Right renal pelvis (tissue), 4 donors: ENCODE data around the gene RAB1A. TPM values are rescaled to one million over a fixed set of nuclear protein-coding genes. Genes with fewer than 3 reads are reported as not detected.
"Not testable (repeated sequence)": the region's sequence is repeated elsewhere in the genome, so short reads cannot be mapped to it uniquely, and the experiment has no call there.

Experiments used
- DNase-seq, 4 donors: peaks; one replicate each; pipeline ENCODE4 v3.0.0-alpha.2; 2013; ENCODE audit warnings: low read depth in 4 of 4, low spot score in 3 of 4, missing footprints in 1 of 4
- polyA plus RNA-seq, 4 donors: library from polyadenylated mRNA; unstranded; fragments of 120-200 nt; gene quantifications; one replicate each; pipeline ENCODE4 v1.2.1, GENCODE V29; 2013; ENCODE audit not compliant: insufficient read length in 4 of 4

RAB1A gene
- polyA plus RNA-seq = 100 to 1,000 TPM; 254 to 277 (median 274) TPM

DNA sequence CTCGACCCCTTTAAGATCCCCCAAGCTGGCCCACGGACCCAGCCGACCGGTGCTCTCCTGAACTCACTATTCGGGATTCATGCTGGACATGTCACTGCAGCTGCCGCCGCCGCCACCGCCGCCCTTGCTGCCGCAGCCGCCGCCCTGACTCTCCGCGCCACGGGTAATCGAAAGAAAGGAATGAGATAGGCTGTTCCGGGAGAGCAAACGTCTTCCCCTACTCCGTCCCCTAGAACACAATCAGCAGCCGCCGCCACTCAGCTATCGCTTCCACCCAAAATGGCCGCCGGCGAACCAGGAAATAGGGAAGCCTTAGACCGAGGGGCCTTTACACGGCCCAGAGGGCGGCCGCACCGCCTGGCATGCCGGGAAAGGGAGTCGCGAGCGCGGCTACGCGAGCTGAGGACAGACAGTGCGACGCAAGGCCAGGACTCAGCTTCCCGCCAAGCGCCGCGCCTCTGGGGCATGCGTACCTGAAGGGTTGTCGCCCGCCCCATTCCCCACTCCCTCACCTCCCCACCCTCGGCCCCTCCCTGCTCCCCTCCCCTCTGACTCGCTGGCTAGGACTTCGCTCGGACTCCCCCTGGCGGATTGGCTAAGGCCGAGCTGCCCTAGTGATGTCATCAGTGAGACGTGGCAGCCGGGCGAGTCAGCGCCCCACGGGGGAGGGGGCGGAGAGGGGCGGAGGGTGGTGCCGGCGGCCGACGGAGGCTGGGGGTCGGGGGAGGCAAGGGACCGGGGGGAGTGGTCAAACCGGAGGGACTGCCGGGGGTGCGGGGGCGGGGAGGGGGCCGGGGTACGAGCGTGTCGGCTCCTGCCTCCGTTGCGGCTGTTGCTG is at the start of gene RAB1A:
RAB1A (minus strand) TSS at position 281 of the 838 bp plus-strand sequence; CDS start at position 90, 191 bp downstream.
- peak; percentile 96 to 99 (median 98) for DNase-seq

DNA sequence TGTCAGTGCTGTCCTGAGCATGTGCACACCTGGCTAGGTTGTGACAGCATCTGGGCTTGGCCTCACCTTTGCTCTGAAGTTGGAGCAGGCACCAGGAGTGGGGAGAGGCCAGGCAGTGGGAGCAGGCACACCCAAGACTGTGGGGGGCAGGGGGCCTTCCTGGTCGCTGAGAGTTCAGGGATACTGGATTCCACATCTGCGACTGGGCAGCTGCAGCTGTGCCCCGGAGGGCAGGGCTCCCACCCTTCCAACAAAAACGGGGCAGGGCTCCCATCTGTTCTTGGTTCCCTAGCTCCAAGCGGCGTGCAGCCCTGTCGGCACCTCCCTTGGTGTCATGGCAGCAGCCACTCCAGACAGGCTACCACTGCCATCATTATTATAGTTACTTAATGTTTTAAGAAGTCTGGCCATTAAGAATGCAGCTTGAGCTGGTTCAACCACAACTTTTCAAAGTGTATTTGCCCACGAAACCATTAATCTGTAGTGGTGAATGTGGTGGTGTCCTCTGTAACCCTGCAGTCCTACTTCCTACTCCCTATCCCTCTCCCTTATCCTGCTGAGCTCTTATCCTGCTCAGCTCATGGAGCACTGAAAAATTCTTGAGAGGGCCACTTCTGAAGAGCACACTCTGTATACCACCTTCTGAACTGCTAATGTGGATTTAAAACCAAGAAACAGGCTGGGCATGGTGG is 48.0 kb upstream of the RAB1A start:
- DNase-seq = no peak

DNA sequence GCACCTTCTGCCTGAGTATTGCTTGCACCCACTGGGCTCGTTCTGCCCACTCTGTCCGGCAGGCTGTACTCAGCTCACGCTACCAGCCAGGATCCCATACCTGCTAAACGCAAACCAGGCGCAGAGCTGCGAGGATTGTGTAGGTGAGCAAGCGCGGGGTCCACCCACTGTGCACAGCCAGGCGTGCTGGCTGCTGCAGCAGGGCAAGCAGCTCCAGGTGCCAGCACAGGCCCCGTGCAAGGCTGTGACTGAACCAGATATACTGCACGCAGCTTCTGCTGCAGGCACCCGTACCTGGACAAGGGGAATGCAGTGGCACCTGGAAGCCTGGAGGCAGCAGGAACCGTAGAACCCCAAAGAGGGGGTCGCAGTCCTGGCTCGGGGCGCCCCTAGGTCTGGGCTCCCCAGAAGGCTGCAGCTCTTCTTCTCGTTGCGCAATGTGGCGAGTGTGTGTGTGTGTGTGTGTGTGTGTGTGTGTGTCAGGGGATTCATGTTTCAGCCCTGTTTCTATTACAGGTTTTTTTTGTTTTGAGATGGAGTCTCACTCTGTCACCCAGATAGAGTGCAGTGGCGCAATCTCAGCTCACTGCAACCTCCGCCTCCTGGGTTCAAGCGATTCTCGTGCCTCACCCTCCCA is 46.1 kb upstream of the RAB1A start:
- no peak for DNase-seq

DNA sequence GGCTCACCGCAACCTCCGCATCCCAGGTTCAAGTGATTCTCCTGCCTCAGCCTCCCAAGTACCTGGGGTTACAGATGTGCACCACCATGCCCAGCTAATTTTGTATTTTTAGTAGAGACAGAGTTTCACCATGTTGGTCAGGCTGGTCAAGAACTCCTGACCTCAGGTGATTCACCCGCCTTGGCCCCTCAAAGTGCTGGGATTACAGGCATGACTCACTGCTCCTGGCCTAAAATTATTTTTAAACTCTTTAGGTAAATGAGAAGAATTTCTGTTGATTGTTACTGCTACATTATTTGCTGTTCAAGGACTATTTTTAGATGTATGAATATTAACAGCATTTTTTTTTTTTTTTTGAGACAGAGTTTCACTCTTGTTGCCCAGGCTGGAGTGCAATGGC is 44.1 kb upstream of the RAB1A start:
- DNase-seq = not testable (repeated sequence)

DNA sequence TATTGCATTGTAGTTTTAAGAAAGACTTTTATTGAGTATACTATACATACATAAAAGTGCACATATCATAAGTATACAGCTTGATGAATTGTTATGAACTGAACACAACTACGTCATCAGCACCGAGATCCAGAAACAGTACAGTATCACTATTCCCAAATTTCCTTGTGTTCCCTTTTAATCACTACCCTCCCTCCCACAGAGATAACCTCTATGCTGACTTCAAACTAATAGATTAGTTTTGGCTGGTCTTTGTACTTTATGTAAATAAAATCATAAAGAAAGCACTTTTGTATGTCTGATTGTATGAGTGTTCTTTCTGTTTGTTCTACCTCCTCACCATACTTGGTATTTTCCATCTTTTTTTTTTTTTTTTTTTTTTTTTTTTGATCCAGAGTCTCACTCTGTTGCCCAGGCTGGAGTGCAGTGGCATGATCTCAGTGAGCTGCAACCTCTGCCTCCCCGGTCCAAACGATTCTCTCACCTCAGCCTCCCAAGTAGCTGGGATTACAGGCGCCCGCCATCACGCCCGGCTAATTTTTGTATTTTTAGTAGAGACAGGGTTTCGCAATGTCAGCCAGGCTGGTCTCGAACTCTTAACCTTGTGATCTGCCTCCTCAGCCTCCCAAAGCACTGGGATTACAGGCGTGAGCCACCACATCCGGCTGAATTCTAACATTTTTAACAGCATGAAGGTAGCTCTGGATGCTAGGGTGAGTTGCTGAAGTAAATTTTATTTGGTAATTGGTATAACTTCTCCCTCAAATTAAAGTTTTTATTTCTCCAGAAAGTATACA is 43.3 kb upstream of the RAB1A start:
- DNase-seq = no peak

DNA sequence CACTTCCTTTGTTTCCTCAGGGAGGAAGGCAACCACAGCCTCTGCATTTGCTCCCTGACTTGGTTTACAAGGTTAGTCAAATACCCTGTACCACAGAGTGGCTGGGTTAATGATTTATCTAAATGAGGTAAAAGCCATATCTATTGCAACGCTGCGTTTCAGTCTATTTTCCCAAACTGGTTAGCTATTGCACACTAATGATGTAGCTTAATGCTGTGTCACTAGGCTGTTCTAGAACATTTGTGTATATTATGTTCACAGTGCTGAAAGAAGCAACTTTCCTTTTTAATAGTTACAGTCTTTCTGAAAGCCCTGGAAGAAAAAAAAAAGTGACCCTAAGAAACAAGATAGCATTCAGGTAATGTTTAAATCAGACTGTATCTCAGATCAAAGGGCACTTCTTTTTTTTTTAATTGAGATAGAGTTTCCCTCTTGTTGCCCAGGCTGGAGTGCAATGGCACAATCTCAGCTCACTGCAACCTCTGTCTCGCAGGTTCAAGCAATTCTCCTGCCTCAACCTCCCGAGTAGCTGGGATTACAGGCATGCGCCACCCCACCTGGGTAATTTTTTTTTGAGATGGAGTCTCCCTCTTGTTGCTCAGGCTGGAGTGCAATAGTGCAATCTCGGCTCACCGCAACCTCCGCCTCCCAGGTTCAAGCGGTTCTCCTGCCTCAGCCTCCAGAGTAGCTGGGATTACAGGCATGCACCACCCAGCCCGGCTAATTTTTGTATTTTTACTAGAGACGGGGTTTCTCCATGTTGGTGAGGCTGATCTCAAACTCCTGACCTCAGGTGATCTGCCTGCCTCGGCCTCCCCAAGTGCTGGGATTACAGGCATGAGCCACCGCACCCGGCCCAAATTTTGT is 40.9 kb upstream of the RAB1A start:
- peak; percentile 21 to 47 (median 37) for DNase-seq

DNA sequence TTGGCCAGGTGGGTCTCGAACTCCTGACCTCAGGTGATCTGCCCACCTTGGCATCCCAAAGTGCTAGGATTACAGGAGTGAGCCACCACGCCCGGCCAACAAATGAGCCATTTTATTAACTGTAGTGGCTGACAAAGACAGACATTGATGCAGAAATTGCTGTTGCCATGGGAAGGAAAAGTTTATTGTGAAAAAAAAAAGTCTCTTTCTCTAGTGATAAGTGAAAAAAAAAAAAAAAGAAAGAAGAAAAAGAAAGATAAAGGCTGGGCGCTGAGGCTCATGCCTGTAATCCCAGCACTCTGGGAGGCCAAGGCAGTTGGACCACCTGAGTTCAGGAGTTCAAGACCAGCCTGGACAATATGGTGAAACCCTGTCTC is 39.8 kb upstream of the RAB1A start:
- DNase-seq = no peak

DNA sequence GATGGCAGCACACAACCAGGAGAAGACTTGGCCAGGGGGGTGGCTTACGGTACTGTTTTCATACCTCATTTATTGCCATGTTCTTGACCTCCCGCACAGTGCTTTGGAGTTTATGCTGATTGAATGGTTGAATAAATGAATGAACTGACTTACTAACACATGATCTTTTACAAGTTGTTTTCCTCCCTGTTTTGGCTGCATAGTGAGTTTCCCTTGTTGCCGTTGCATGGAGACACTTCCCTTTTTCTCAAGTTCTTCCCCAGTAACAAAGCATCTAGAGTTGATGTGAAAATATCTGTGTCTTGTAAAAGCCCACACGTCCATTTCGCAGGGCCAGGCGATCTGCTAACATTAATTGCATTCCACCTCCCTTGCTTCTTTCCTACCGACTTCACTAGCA is 35.7 kb upstream of the RAB1A start:
- DNase-seq = no peak

DNA sequence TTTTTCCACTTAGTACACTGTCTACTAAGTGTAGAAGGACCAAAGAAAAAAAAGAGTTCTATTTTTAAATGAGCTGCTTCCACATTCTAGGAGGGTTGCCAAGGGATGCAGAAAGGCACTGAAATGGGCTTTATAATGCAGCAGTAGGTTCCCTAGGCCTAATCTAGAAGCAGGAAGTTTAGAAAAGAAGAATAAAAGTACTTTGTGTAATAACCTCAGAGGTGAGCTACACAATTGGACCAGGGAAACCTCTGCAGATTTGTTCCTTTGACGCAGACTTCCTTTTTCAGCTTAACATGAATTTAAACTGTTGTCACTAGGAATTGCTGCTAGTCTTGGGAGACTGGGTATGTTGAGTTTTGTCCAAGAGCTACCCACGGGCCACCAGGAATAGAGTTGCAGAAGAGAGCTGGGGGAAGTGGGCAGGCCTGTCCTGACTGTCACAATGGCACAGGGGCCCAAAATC is 34.6 kb upstream of the RAB1A start:
- no peak for DNase-seq

DNA sequence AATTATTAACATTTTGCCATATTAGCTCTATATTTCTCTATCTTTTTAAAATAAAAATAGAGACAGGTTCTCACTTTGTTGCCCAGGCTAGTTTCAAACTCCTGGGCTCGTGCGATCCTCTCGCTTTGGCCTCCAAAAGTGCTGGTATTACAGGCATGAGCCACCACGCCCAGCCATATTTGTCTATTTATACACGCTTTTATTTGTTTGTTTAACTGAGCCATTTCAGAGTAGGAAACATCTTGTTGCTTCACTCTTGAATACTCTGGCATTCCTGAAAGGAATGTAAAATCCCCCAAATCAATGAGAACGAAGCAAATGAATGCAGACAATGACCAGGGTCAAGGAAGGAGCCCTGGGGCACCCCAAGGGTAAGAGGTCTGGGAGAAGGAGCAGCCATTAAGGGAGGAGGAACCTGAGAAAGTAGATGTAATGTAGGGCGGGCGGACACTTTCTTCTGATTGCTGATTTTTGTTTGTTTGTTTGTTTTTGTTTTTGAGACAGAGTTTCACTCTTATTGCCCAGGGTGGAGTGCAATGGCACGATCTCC is 31.7 kb upstream of the RAB1A start:
- DNase-seq = no peak

DNA sequence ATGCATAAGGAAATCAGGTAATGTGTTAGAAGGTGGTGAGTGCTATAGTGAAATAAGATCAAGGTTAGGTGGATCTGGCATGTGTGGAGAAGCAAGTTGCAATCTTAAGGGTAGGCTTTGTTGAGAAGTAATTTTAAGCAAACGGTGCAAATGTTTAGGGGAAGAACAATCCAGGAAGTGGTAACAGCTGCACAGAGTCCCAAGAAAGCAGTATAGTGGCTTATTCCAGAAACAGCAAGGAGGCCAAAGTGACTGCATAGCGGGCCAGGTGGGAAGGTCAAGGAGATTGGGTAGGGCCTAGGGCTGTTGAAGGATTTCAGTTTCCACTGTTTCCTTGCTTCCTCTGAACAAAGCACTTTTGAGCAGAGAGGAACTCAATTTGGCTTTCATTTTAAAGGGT is 30.0 kb upstream of the RAB1A start:
- no peak for DNase-seq

DNA sequence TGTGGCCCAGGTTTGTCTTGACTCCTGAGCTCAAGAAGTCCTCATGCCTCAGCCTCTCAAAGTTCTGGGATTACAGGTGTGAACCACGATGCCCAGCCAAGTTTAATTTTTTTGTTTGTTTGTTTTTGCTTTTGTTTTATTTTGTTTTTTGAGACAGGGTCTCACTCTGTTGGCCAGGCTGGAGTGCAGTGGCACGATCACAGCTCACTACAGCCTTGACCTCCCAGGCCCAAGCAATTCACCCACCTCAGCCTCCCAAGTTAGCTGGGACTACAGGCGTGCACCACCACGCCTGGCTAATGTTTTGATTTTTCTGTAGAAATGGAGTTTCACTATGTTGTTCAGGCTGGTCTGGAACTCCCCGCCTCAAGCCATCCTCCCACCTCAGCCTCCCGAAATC is 29.4 kb upstream of the RAB1A start:
- no peak for DNase-seq

DNA sequence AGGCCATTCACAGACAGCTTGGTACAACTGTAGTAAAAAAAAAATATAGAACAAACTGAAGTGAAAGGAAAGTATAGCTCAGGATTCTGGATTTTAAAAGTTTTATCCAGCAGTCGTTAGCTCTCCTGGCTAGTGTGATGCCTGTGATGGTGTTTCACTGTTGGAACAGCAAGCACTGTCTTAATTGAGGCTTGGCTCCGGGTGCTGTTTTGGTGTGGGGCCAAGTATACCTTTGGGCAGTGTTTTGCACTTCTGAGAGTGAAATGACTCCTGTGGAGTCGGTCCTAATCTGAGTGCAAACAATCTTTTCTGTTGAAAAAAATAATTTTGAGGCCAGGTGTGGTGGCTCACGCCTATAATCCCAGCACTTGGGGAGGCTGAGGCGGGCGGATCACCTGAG is 28.7 kb upstream of the RAB1A start:
- no peak for DNase-seq

DNA sequence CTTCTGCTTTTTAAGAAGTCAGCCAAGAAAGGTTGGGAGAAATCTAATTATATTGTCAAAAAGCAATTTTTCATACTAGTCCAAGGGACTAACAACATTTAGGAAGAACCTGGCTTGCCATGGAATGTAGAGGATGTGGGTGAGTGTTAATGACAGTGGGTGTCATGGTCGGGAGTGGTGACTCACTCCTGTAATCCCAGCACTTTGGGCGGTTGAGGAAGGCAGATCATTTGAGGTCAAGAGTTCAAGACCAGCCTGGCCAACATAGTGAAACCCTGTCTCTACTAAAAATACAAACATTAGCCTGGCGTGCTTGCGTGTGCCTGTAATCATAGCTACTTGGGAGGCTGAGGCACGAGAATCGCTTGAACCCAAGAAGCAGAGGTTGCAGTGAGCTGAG is 27.9 kb upstream of the RAB1A start:
- DNase-seq = not testable (repeated sequence)

DNA sequence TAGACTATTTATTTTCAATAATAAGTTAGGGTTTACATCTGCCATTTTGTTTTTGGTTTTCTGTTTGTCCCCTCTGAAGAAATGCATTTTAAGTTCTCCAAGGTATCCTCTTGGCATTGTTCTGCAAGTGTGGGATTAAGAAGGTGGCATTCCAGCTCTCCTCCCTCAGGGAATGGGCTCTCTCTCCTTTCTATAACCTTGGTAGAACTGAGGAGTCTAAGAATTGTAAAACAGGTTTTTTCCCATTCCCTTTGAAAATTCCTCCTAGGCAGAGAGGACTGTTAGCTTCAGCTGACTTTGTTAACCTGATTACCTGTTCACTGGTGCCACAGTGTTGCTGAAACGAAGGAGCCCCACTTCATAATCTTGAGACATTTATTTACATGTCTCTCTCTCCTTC is 26.1 kb upstream of the RAB1A start:
- no peak for DNase-seq

DNA sequence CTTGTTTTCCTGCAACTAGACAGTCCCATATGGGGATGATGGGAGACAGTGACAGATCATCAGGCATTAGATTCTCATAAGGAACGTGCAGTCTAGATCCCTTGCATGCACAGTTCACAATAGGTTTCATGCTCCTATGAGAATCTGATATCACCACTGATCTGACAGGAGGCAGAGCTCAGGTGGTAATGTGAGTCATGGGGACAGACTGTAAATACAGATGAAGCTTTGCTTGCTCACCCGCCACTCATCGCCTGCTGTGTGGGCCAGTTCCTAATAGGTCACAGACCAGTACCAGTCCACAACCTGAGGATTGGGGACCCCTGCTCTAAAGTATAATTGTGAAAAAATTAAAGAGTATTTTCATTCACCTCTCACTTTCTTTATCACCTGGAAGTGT is 23.6 kb upstream of the RAB1A start:
- no peak for DNase-seq

DNA sequence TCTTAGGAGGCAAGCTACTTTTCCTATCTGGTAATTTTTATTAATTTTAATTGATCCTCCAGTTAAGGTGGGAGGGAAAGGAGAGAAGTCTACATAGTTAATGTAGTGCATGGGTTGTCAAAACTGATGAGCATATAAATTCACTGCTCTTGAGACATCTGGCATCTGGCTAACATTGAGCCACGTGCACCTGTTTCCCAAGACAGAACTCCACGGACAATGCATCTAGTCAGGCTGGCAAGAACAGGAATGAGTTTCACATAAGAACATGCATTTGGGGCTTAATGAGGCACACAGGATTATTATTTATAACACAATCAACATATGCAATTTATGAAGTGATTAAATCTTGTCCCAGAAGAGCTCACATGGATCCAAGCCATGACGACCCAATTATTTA is 16.2 kb upstream of the RAB1A start:
- DNase-seq = no peak

DNA sequence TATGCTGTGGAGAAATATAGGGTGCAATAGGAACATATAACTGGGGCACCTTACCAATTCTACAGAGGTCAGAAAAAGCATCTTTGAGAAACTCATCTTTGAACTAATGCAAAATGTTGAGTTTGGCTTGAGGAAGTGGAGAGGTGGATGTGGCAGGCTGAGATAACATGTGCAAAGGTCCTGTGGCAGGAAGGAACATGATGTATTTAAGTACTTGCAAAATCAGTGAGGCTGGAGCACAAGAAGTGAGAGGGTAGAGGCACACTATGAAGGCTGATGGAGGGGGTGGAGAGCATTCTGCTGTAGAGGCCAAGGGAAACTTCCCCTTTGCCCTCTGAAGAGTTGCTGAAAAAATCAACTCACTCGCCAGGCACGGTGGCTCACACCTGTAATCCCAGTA is 14.7 kb upstream of the RAB1A start:
- no peak for DNase-seq

DNA sequence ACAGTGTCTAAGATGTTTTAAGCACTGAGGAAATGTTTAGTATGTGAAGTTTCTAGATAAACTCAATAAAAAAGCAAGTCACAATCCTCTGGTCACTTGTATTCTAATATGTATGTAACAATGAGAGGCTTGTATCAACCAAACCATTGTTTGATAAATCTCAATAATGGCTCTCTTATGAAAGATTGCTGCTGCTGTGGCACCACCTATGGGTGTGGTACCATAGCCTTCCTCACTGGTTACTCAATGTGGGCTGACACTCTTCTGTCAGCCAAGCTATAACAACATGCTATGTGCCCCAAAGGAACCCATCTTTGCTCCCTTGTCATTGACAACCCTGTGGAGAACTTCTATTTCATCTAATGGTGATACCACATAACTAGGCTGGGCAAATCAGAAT is 12.6 kb upstream of the RAB1A start:
- DNase-seq = no peak
